Measurements from ENCODE around the gene CS.

GRCh38 chr12:56242986-56243385 is 57.1 kb downstream of the CS start:
- TF ChIP-seq EZH2 (IDR thresholded peaks at IDR 0.05; ENCODE audit: borderline replicate concordance) (no peak), CTCF (IDR thresholded peaks at IDR 0.05; ENCODE audit: poor library complexity) (no peak), EZH2phosphoT487 (IDR thresholded peaks at IDR 0.05; ENCODE audit: low read depth, severe bottlenecking, unreplicated experiment) (no peak)
